ENCODE measurements around the gene PTPA. TPM values are rescaled to one million over a fixed set of nuclear protein-coding genes. Genes with fewer than 3 reads are reported as not detected.
"Not testable (repeated sequence)": the region's sequence is repeated elsewhere in the genome, so short reads cannot be mapped to it uniquely, and the experiment has no call there.

The PTPA gene
- total RNA-seq, 1 experiment from 2014 or later: 261 TPM

DNA sequence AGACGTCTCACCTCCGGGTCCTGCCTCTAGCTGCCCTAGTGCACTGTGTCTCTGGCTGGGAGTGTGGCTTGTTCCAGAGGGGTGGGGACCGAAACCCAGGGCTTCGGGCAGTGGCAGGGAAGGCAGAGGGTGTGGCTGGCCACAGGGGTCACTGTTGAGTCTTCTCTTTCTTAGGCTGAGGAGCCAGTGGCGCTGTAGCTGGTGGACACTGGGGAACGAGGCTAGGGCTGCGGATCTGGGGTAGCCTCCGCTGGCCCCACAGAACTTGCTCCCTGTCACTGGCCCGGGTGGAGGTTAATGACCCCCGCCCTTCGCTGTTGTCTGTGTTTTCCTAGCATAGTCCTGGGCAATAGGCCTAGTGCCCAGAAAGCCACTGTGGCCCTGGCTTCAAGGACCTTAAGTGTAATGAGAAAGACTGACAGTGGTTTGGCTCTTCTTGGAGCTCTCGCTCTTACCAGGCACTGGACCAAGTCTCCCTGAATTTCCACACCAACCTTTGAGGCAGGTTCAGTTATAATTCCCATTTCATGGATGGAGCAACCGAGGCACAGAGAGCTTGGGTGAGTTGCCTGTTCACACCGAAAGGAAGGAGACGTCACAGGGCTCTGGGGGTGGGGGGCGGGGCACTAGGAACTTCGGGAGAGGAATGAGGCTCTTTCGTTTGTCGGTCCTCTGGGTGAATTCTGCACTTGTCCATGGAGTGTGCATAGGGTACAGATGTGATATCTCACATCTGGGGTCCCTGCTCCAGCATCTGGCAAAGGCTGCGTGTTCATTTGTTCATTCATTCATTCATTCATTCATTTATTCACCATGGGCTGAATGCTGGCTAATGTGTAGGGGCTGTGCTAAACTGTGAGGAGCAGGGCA is 71.6 kb downstream of the PTPA start:
- peak; percentile 45 for DNase-seq (ENCODE audit: low spot score)
- in situ Hi-C loops (cut with HindIII; ENCODE audit: low sequenced_read_pairs): no loop called here

- in situ Hi-C loops (cut with HindIII; ENCODE audit: low sequenced_read_pairs): no loop called here
- no peak for DNase-seq (ENCODE audit: low spot score)
These were observed 72.4 kb downstream of the PTPA start for GRCh38 chr9:129183495-129184218.

DNA sequence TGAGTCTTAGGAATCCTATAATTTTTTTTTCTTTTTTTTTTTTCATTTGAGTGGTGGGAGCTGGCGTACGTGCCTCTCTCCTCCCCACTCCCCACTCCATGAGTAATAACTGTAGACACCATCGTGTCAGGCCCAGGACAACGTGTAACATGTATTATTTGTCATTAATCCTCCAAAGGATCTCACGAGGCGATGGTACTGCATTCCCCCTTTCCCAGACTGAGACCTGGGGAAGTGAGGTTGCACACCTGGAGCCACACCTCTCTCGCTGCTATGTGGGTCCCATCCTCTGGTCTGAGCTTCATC is 73.0 kb downstream of the PTPA start:
- in situ Hi-C loops (cut with HindIII; ENCODE audit: low sequenced_read_pairs): no loop called here
- DNase-seq (ENCODE audit: low spot score): no peak

DNA sequence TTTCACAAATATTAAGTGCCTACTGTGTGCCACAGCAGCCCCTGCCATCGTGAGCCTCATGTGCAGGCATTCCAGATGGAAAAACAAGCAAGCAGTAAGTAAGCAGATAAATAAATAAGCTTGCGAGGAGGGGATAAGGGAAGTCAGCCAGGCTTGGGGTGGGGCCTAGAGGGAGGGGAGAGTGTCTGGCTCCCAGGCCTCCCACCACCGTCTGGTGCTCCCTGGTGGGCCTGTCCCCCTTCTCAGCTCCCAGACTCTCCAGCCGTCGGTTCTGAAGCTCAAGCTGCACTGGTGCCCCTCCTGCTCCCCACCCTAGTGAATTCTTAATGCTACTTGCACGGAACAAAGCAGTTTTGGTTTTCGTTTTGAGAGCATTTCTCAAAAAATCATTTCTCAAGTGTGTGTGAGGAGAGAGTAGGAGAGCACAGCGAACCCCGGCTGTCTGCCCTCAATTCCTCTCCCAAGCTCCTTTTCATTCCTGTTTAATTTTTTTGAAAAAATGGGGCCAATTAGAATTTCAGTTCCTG is 73.4 kb downstream of the PTPA start:
- DNase-seq (ENCODE audit: low spot score): no peak
- in situ Hi-C loops (cut with HindIII; ENCODE audit: low sequenced_read_pairs): no loop called here

- DNase-seq (ENCODE audit: low spot score): no peak
- in situ Hi-C loops (cut with HindIII; ENCODE audit: low sequenced_read_pairs): no loop called here
These were observed 74.2 kb downstream of the PTPA start for GRCh38 chr9:129185402-129185801.

DNA sequence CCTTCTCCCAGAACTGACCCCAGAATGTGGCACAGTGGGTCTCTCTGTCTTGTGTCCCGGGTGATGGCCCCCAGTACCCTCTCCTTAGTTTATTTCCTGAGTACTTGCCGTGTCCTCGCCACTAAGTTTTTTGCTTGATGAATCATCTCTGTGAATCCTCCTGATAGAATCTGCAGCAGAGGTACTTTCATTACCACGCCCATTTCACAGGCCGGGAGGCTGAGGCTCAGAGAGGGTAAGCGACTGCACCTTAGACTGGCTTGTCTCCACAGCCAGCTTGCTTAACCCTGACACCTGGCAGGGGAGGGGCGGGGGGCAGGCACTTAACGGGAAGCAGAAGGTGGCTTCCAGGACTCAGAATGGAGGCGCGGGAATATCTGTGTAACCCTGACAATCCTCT is 74.8 kb downstream of the PTPA start:
- in situ Hi-C loops (cut with HindIII; ENCODE audit: low sequenced_read_pairs): no loop called here
- DNase-seq (ENCODE audit: low spot score): no peak

GRCh38 chr9:129187042-129187441 is 75.8 kb downstream of the PTPA start:
- no peak for DNase-seq (ENCODE audit: low spot score)
- in situ Hi-C loops (cut with HindIII; ENCODE audit: low sequenced_read_pairs): no loop called here

DNA sequence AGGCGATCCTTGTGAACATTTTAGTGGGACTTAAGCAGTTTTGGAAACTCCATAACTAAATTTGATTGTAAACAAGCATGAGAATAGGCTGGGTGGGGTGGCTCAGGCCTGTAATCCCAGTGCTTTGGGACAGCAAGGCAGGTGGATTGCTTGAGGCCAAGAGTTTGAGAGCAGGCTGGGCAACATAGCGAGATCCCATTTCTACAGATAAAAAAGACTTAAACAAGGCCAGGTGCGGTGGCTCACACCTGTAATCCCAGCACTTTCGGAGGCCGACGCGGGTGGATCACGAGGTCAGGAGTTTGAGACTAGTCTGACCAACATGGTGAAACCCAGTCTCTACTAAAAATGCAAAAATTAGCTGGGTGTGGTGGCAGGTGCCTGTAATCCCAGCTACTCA is 78.8 kb downstream of the PTPA start:
- in situ Hi-C loops (cut with HindIII; ENCODE audit: low sequenced_read_pairs); DNase-seq (ENCODE audit: low spot score): not testable (repeated sequence)

DNA sequence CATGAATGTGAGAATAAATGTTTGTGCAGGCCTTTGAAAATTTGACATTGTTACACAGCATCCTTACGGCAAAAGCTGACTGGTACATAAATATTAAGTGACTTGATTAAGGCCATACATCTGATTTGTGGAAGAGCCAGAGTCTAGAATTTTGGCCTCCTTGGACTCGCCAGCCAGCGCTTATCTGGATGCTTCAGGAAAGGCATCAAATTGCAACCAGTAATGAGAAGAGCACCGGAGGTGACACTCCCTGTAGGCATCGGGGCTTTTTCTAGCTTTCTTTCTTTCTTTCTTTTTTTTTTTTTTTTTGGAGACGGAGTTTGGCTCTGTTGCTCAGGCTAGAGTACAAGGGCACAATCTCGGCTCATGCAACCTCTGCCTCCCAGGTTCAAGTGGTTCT is 80.0 kb downstream of the PTPA start:
- DNase-seq (ENCODE audit: low spot score): no peak
- in situ Hi-C loops (cut with HindIII; ENCODE audit: low sequenced_read_pairs): no loop called here

GRCh38 chr9:129193655-129194054 is 82.4 kb downstream of the PTPA start:
- in situ Hi-C loops (cut with HindIII; ENCODE audit: low sequenced_read_pairs): no loop called here
- no peak for DNase-seq (ENCODE audit: low spot score)

DNA sequence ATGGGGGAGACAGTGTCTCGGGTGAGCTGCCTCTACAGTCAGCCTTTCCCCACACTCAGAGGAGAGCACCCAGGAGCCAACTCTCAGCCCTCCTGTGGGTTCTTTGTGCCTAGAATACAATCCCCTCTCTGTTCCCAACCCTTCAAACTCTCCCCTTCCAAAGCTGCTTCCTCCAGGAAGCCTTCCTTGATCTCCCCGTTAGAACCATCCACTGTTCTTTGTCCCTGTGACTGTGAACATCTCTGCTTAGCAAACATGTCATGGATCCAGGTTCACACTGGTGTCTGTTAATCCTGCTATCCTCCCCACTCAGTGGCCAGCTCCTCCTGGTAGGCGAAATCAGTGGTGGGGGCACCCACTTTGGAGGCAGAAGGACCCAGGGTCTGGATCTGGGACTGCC is 83.0 kb downstream of the PTPA start:
- in situ Hi-C loops (cut with HindIII; ENCODE audit: low sequenced_read_pairs): no loop called here
- DNase-seq (ENCODE audit: low spot score): no peak

DNA sequence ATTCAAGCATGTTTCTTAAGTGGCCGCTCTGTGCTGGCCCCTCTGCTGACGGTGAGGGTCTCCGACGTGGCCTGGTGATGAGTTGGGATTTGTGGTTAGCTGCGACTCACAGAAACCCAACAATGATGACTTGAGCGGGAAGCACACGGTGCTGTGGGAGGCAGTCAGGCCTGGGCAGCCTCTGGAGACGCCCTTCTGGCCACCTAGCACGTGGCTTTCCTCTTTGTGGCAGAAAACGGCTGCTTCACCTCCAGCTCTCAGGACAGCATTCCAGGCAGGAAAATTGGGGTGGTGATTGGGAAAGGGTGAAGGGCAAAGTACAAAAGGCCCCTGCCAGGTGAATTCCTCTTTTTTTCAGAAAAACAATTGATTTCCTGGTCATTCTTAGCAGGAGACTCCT is 84.4 kb downstream of the PTPA start:
- in situ Hi-C loops (cut with HindIII; ENCODE audit: low sequenced_read_pairs): no loop called here
- no peak for DNase-seq (ENCODE audit: low spot score)

DNA sequence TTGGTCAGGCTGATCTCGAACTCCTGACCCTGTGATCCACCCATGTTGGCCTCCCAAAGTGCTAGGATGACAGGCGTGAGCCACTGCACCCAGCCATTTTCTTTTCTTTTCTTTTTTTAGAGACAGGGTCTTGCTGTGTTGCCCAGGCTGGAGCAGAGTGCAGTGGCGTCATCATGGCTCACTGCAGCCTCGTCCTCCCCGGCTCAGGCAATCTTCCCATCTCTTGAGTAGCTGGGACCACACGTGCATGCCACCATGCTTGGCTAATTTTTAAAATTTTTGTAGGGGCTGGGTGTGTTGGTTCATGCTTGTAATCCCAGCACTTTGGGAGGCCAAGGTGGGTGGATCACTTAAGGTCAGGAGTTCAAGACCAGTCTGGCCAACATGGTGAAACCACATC is 85.8 kb downstream of the PTPA start:
- in situ Hi-C loops (cut with HindIII; ENCODE audit: low sequenced_read_pairs); DNase-seq (ENCODE audit: low spot score): not testable (repeated sequence)

GRCh38 chr9:129197978-129198318 is 86.7 kb downstream of the PTPA start:
- in situ Hi-C loops (cut with HindIII; ENCODE audit: low sequenced_read_pairs): no loop called here
- no peak for DNase-seq (ENCODE audit: low spot score)

Other genes with a start within 250 kb of the PTPA start
- gene KYAT1, start 229.5 kb upstream of the PTPA start, total RNA-seq (2014; rRNA removed; shearing (Covaris generic)): 10.5 and 14.8 TPM in 2 replicates
- gene LRRC8A, start 229.3 kb upstream of the PTPA start, total RNA-seq (2014; rRNA removed; shearing (Covaris generic)): 19.6 and 38.7 TPM in 2 replicates
- 13.8 and 17.6 TPM in 2 replicates for gene PHYHD1, start 190.4 kb upstream of the PTPA start, total RNA-seq (2014; rRNA removed; shearing (Covaris generic))
- 33.7 and 38.6 TPM in 2 replicates for gene DOLK, start 163.8 kb upstream of the PTPA start, total RNA-seq (2014; rRNA removed; shearing (Covaris generic))
- gene NUP188, start 163.7 kb upstream of the PTPA start, total RNA-seq (2014; rRNA removed; shearing (Covaris generic)): 33.2 and 68.6 TPM in 2 replicates
- gene SH3GLB2, start 83.1 kb upstream of the PTPA start, total RNA-seq (2014; rRNA removed; shearing (Covaris generic)): 43.6 and 54.3 TPM in 2 replicates
- gene MIGA2, start 74.8 kb upstream of the PTPA start, total RNA-seq (2014; rRNA removed; shearing (Covaris generic)): 7.8 and 20.5 TPM in 2 replicates
- gene DOLPP1, start 30.3 kb upstream of the PTPA start, total RNA-seq (2014; rRNA removed; shearing (Covaris generic)): 24.4 and 29.1 TPM in 2 replicates
- gene CRAT, start 622 bp upstream of the PTPA start, total RNA-seq (2014; rRNA removed; shearing (Covaris generic)): 21.5 and 22.7 TPM in 2 replicates
- gene IER5L, start 66.8 kb downstream of the PTPA start, total RNA-seq (2014; rRNA removed; shearing (Covaris generic)): 92.7 and 121 TPM in 2 replicates